Mesenteric fat pad (tissue), 1 donor: ENCODE measurements around the gene MSMP. TPM values are rescaled to one million over a fixed set of nuclear protein-coding genes. Genes with fewer than 3 reads are reported as not detected.

Experiments used
- DNase-seq: peaks from one replicate; pipeline ENCODE4 v3.0.0-alpha.2; 2020; ENCODE audit warnings: low spot score
- long read RNA-seq: library from polyadenylated mRNA; unstranded; transcript quantifications from one replicate; pipeline ENCODE4 v2.0.0, GENCODE V29; 2020
- total RNA-seq: library from RNA; stranded (reverse); fragmentation: NEBNext Ultra II Directional; extraction: Animal tissue kit (Norgen Biotek cat#: 25700); gene quantifications from one replicate; pipeline ENCODE4 v1.2.1, GENCODE V29; 2021
- donor health status: DM: yes; HTN: yes; CAD: no.

Gene MSMP
- not detected for total RNA-seq
- long read RNA-seq, result 0 reads

GRCh38 chr9:35754264-35754663 lies at the start of gene MSMP:
Gene MSMP, minus strand, starts transcription at chr9:35754276. Its CDS starts 147 bp downstream, at chr9:35754129.
- DNase-seq, result no peak

DNA sequence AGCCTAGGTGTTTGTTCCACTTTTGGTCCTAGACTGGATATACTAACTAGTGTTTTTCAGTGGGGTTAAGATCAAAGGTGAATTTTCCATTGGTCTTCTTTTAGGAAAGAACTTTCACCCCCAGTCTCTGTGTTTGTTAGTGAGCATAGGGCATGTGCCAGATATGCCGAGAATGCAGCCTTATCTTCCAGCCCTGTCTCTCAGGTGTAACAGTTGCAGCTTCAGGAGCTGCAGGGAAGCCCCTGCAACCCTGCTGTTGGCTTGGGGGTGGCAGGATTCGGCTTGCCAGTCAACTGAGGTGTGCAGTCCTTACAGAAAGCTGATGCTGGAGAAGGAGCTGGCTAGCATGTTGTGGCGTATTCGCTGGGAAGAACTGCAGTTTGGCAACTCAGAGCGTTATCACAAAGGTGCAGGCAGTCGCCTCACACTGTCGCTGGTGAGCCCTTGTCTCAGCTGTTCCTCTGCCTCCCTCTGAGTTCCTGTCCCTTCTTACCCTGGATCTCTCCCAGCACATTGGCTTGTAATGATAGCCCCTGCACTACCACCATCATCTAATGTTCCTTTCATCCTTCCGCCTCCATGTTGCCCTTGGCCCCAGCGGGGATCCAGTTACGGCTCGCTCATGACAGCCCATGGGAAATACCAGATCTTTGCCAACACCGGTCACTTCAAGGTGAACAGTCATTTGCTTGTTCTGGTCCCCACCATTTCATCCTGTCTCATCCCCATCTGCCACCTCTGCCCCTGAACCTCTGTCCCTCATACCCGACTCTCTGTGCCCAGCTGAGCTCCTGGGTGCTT lies 47.5 kb upstream of the MSMP start:
- no peak for DNase-seq

GRCh38 chr9:35800530-35800929 lies 46.5 kb upstream of the MSMP start:
- no peak for DNase-seq

GRCh38 chr9:35798658-35799374 lies 44.7 kb upstream of the MSMP start:
- no peak for DNase-seq

- no peak for DNase-seq
These were observed 43.4 kb upstream of the MSMP start for GRCh38 chr9:35797311-35798109.

DNA sequence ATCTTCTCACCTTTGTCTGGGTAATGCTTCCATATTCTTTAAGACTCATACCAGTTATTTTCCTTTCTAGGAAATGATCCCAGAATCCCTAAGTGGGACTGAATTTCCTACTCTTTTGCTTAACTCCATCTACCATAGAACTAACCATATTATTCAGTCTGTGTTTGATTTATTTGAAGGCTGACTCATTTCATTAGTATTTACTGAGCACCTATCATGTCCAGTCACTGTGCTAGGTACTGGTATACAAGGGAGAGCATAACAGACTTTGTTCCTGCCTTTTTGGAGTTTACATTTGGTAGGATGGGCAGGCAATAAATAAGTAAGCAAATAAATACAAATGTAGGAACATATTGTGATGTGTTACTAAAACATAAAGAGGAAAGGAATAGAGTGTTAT lies 41.6 kb upstream of the MSMP start:
- DNase-seq, result no peak

GRCh38 chr9:35793461-35793860 lies 39.4 kb upstream of the MSMP start:
- DNase-seq, result no peak

DNA sequence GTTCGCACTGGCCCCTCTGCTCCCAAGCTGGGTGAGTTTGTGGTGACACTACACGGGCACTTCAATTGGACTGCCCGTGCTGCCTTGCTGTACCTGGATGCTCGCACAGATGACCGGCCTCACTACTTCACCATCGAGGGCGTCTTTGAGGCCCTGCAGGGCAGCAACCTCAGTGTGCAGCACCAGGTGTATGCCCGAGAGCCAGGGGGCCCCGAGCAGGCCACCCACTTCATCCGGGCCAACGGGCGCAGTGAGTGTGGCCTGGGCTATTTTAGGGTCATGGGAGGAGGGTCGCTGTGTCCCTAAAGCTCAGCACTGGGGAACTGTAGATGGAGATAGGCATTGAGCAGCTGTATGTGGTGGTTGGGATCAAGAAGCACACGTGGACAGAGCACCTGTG lies 38.8 kb upstream of the MSMP start:
- DNase-seq, result no peak

DNA sequence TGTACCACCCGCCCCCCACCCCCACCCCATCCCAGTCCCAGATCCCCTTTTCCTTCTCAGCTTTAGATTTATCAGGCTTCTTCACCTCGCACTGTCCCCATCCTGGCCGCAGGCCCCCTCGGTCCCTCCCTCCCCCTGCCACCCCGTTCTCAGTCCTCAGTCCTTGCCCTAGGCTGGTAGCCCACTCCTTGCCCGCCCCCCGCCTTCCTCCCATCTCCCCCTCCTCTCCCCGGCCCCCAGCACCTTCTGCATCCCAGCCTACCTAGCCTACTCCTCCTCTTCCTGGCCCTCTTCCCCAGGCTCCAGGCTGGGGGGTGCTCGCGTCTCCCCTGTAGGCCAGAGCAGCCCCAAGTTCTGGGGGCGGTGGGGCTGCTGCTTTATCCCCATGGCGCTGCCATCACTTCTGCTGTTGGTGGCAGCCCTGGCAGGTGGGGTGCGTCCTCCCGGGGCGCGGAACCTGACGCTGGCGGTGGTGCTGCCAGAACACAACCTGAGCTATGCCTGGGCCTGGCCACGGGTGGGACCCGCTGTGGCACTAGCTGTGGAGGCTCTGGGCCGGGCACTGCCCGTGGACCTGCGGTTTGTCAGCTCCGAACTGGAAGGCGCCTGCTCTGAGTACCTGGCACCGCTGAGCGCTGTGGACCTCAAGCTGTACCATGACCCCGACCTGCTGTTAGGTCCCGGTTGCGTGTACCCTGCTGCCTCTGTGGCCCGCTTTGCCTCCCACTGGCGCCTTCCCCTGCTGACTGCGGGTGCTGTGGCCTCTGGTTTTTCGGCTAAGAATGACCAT lies 38.1 kb upstream of the MSMP start:
- DNase-seq, result no peak

GRCh38 chr9:35791297-35791921 lies 37.3 kb upstream of the MSMP start, which contains the start of gene NPR2:
Gene NPR2, plus strand, starts transcription at chr9:35791591. Its CDS starts 818 bp downstream, at chr9:35792409.
- DNase-seq, result no peak

DNA sequence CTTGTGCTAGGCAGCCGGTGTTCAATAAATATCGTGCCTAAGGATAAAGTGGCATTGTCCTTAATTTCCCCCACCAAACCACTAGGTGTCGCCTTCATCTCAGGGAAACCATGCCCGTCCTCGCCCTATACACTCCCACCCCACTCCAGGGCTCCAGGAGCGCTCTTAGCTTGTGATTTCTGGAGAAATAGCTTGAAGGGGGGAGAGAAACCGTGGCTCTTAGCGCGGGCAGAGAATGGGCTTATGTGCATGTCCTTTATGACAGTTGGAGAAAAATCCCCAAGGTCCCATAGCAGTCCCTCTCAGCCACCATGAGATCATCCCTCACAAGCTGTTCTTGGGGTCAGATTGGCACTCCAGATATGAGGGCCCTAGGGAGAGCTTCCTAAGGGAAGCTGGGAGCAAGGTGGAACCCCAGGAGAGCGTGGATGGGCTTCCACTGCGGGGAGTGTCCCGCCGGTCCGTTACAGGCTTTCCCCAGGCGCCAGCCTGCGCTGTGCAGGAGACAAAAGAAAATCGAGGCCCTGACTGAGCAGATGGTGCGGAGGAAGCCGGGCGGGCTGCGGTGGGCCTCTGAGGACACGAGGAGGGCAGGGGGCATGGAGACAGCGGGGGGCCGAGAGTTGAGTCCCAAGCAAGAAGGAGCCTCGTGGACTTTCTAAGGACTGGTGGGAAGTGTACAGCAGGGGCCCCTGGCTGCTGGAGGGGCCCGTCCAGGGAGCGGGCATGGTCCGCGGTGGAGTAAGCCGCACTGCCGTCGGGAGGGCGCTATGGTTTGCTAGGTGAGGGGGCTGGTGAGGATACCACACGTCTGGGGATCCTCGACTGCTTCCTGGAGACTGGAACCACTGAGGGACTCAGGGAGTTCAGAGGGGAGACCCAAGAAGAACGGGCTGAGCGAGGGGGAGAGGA lies 36.6 kb upstream of the MSMP start:
- no peak for DNase-seq

GRCh38 chr9:35790025-35790384 lies 35.9 kb upstream of the MSMP start:
- no peak for DNase-seq

- DNase-seq, result no peak
These were observed 35.5 kb upstream of the MSMP start for GRCh38 chr9:35789541-35789940.

DNA sequence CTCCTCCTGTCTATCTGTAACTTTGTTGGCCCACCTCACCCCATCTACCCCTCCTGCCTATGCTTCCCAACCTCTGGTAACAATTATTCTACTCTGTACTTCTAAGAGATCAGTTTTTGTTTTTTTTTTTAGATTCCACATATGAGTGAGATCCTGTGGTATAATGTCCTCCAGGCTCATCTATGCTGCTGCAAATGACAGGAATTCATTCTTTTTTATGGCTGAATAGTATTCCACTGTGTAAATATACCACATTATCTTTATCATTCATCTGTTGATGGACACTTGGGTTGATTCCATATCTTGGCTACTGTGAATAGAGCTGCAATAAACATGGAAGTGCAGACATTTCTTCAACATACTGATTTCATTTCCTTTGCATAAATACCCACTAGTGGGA lies 29.3 kb upstream of the MSMP start:
- no peak for DNase-seq

- no peak for DNase-seq
These were observed 27.0 kb upstream of the MSMP start for GRCh38 chr9:35781066-35781465.

GRCh38 chr9:35778496-35778895 lies 24.4 kb upstream of the MSMP start:
- DNase-seq, result no peak

DNA sequence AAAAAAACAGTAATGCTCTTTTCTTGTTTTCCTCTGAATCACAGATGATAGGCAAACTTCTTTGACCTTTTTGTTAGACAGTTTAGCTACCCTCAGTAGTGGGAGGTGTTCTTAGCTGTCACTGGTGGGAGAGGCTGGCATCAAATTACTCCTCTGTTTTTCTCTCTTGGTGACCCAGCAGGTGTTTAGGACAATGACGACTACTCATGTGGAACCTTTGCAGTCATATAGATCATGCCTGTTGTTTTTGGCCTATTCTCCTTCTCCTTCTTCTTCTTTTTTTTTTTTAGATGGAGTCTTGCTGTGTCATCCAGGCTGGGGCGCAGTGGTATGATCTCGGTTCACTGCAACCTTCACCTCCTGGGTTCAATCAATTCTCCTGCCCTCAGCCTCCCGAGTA lies 21.9 kb upstream of the MSMP start:
- DNase-seq, result no peak

DNA sequence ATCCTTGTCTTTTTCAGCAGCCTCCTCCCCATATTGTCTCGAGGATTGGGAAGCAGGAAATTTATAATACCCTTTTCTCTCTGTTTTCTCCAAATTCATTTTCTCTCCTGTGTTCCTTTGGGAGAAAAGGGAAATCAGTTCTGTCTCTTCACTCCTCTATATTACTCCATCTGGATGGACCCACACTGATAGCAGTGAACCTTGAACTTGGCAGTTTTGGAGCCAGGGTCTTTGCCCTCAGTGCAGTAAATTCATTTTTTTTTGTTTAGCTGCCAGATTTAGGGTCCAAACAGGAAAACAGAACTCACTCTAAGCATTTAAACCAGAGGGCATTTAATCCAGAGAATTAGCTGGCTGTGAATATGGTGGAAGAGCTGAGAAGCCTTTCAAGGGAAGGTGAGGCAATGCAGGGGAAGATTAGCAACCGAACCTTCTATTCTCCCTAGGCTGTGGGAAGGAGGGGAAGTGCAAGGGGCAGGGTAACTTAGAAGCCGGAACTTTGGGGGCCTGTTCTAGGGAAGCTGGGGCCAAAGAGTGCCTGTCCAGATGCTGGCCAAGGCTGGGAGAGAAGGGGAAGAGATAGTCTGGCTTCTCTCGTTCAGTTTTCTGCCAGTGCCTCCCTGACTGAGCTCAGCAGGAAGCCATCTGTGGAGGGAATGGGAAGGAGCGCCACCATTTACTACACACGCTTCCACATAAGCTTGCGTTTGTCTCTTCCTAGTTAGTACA lies 21.0 kb upstream of the MSMP start:
- DNase-seq, result no peak

GRCh38 chr9:35771943-35772342 lies 17.9 kb upstream of the MSMP start:
- no peak for DNase-seq
